ENCODE measurements around the gene DNTT.

The DNTT gene

DNA sequence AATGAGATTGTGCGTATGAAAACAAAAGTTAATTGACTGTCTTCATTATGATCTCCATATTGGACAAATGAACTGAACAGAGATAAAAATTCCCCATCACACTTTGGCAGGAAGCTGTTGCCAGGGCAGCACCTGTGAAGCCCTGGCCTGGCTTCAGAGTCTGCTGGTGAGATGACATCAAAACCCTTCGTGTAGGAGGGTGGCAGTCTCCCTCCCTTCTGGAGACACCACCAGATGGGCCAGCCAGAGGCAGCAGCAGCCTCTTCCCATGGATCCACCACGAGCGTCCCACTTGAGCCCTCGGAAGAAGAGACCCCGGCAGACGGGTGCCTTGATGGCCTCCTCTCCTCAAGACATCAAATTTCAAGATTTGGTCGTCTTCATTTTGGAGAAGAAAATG lies at the start of gene DNTT:
Gene DNTT (plus strand): TSS at position 205 of the 400 bp plus-strand sequence. CDS start 64 bp downstream, at position 269.
- H3K4me2 ChIP-seq (ENCODE audit: low read length), result no peak within 1 kb of the TSS
- peaks cover 1% of the 10 kb centered on the region for H3K4me1 ChIP-seq
- no peaks in the 10 kb centered on the region for H3K27me3 ChIP-seq (ENCODE audit: control insufficient read depth, insufficient read depth, low read length)
- TF ChIP-seq, protein P1, sequence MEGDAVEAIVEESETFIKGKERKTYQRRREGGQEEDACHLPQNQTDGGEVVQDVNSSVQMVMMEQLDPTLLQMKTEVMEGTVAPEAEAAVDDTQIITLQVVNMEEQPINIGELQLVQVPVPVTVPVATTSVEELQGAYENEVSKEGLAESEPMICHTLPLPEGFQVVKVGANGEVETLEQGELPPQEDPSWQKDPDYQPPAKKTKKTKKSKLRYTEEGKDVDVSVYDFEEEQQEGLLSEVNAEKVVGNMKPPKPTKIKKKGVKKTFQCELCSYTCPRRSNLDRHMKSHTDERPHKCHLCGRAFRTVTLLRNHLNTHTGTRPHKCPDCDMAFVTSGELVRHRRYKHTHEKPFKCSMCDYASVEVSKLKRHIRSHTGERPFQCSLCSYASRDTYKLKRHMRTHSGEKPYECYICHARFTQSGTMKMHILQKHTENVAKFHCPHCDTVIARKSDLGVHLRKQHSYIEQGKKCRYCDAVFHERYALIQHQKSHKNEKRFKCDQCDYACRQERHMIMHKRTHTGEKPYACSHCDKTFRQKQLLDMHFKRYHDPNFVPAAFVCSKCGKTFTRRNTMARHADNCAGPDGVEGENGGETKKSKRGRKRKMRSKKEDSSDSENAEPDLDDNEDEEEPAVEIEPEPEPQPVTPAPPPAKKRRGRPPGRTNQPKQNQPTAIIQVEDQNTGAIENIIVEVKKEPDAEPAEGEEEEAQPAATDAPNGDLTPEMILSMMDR (IDR thresholded peaks at IDR 0.05), result no peak
- no peak within 1 kb of the TSS for H3K27ac ChIP-seq
- H3K4me3 ChIP-seq (ENCODE audit: low read depth, low read length), result no peak within 1 kb of the TSS
- H3K36me3 ChIP-seq (ENCODE audit: control insufficient read depth, insufficient read depth, low read length), result no peaks in the 10 kb centered on the region
- no peaks in the 10 kb centered on the region for H3K9me3 ChIP-seq (ENCODE audit: control insufficient read depth, low read length)
- no peak within 1 kb of the TSS for H2AFZ ChIP-seq
- no peaks in the 10 kb centered on the region for H3K79me2 ChIP-seq
- no peak within 1 kb of the TSS for H3K9ac ChIP-seq

DNA sequence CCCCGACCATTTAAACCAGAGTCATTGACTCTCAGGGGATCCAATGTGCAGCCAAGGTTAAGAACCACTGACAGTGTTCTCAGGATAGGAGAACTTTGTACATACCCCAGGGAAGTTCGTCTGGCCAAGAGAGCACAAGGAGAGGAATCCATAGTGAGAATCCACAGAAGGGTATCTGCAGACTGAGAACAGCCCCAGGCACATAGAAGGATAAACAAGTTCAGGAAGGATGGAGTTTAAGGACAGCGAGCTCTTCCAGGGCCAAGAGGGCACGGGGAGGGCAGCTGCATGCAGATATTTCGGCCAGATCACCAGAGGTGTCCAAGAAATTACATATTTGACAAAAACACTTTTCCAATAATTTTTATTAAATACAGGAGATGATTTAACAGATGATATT lies 49.3 kb upstream of the DNTT start:
- Histone ChIP-seq H3K4me1 (peaks cover 6% of the 10 kb centered on the region), H3K27ac (no peak overlapping the region), H3K9ac (no peak overlapping the region), H3K36me3 (ENCODE audit: control insufficient read depth, insufficient read depth, low read length) (no peaks in the 10 kb centered on the region), H3K4me3 (ENCODE audit: low read depth, low read length) (no peak overlapping the region), H2AFZ (no peak overlapping the region), H3K27me3 (ENCODE audit: control insufficient read depth, insufficient read depth, low read length) (no peaks in the 10 kb centered on the region), H3K4me2 (ENCODE audit: low read length) (no peak overlapping the region), H3K79me2 (no peaks in the 10 kb centered on the region), H3K9me3 (ENCODE audit: control insufficient read depth, low read length) (no peaks in the 10 kb centered on the region)
- TF ChIP-seq, protein P1 (IDR thresholded peaks at IDR 0.05), result no peak

DNA sequence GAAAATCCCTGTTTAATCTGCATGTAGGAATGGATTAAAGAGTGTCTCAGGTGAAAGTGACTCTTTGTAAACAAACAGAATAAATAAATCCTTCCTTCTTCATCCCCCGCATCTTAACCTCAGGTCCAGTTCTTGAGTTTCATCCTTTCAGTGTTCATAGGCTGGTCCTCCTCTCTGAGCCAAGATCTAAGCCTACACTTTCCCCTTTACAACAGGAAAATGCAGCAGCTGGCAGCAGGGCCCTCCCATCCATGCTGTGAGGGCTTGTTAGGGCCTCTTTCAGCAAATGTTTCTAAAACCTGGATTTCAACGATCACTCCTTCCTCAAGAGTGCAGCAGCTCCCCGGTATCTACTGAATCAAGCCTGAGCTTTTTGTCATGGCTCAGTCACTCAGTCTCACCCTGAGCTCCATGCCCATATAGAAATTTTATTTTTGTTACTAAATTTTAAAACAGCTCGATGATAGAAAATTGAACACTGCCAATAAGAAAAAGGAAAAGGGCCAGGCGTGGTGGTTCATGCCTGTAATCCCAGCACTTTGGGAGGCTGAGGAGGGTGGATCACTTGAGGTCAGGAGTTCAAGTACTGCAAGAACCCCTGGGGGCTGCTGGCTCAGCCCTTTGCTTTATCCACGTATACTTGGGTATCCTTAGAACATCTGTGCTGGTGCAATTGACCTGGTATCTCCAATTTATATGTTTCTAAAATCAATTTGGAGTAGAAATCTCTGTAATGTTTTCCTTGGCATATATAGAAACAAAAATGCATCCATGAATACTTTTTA lies 48.5 kb upstream of the DNTT start:
- Histone ChIP-seq H2AFZ (no peak overlapping the region), H3K4me3 (ENCODE audit: low read depth, low read length) (no peak overlapping the region), H3K4me1 (peaks cover 6% of the 10 kb centered on the region), H3K79me2 (no peaks in the 10 kb centered on the region), H3K27me3 (ENCODE audit: control insufficient read depth, insufficient read depth, low read length) (no peaks in the 10 kb centered on the region), H3K9ac (no peak overlapping the region), H3K4me2 (ENCODE audit: low read length) (no peak overlapping the region), H3K36me3 (ENCODE audit: control insufficient read depth, insufficient read depth, low read length) (no peaks in the 10 kb centered on the region), H3K27ac (no peak overlapping the region), H3K9me3 (ENCODE audit: control insufficient read depth, low read length) (no peaks in the 10 kb centered on the region)
- TF ChIP-seq, protein P1 (IDR thresholded peaks at IDR 0.05), result no peak

GRCh38 chr10:96257944-96258343 lies 46.3 kb upstream of the DNTT start:
- H3K9me3 ChIP-seq (ENCODE audit: control insufficient read depth, low read length), result no peaks in the 10 kb centered on the region
- H3K4me3 ChIP-seq (ENCODE audit: low read depth, low read length), result no peak overlapping the region
- peaks cover 6% of the 10 kb centered on the region for H3K4me1 ChIP-seq
- no peaks in the 10 kb centered on the region for H3K79me2 ChIP-seq
- H3K36me3 ChIP-seq (ENCODE audit: control insufficient read depth, insufficient read depth, low read length), result no peaks in the 10 kb centered on the region
- peak overlapping the region; percentile 67 for H2AFZ ChIP-seq
- no peak overlapping the region for H3K9ac ChIP-seq
- H3K4me2 ChIP-seq (ENCODE audit: low read length), result no peak overlapping the region
- no peaks in the 10 kb centered on the region for H3K27me3 ChIP-seq (ENCODE audit: control insufficient read depth, insufficient read depth, low read length)
- H3K27ac ChIP-seq, result peak overlapping the region; percentile 18
- TF ChIP-seq, protein P1 (IDR thresholded peaks at IDR 0.05), result no peak

DNA sequence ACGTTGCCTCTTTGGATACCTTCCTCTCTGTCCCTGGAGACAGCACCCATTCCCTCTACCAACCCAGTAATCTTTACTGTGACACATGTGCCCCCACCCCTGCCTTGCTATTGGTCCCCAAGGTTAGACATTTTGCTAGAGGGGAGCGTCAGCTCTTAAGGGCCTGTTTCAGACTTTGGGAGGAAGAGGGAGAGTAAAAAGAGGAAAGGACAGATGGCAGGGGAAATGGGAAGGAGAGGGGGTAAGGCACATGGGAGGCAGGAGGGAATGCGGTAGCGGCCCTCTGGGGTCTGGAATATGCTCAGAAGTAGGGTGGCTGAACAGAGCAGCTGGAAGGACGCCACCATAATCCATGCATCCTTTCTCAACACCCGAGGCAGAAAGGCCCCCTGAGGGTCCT lies 45.1 kb upstream of the DNTT start:
- TF ChIP-seq, protein P1 (IDR thresholded peaks at IDR 0.05), result no peak
- no peak overlapping the region for H3K27ac ChIP-seq

More for the DNA sequence above, 45.1 kb upstream of the DNTT start:
- no peak overlapping the region for H3K4me3 ChIP-seq (ENCODE audit: low read depth, low read length)
- H3K4me2 ChIP-seq (ENCODE audit: low read length), result no peak overlapping the region
- H3K79me2 ChIP-seq, result no peaks in the 10 kb centered on the region
- H3K9me3 ChIP-seq (ENCODE audit: control insufficient read depth, low read length), result no peaks in the 10 kb centered on the region
- no peak overlapping the region for H2AFZ ChIP-seq
- H3K36me3 ChIP-seq (ENCODE audit: control insufficient read depth, insufficient read depth, low read length), result no peaks in the 10 kb centered on the region
- peaks cover 6% of the 10 kb centered on the region for H3K4me1 ChIP-seq
- H3K27me3 ChIP-seq (ENCODE audit: control insufficient read depth, insufficient read depth, low read length), result no peaks in the 10 kb centered on the region
- no peak overlapping the region for H3K9ac ChIP-seq

Data from parathyroid adenoma (tissue), 2 donors.